ENCODE results near the gene AAGAB.
"Not testable (repeated sequence)": the region's sequence is repeated elsewhere in the genome, so short reads cannot be mapped to it uniquely, and the experiment has no call there.

AAGAB gene

GRCh38 chr15:67254238-67255175, at the start of gene AAGAB, which contains the start of gene IQCH:
AAGAB (minus strand) TSS chr15:67254661; CDS start chr15:67254631, 30 bp downstream.
IQCH (plus strand) TSS chr15:67254786; CDS start chr15:67254897, 111 bp downstream.
- peak; percentile 97 for DNase-seq

- DNase-seq: peak; percentile 27
These were observed 49.3 kb upstream of the AAGAB start for GRCh38 chr15:67303490-67304363.

- no peak for DNase-seq
These were observed 46.0 kb upstream of the AAGAB start for GRCh38 chr15:67300266-67301025.

DNA sequence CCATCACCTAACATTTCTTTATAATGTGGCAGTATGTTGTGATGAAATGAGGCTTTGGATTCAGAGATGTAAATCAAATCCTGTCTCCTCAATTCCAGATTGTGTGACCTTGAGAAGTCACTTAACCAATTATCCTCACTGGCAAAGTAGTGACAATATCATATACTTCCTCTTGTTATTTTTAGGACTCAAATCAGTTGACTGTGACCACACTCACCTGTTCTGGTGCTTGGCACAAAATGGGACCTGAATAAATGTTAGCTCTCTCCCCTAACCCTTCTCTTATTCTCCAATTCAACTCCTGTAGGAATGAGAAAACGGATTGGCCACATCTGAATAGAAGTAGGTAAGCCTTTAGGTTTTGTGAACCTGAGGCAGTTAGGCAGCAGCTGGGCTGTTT, 42.2 kb upstream of the AAGAB start:
- no peak for DNase-seq

DNA sequence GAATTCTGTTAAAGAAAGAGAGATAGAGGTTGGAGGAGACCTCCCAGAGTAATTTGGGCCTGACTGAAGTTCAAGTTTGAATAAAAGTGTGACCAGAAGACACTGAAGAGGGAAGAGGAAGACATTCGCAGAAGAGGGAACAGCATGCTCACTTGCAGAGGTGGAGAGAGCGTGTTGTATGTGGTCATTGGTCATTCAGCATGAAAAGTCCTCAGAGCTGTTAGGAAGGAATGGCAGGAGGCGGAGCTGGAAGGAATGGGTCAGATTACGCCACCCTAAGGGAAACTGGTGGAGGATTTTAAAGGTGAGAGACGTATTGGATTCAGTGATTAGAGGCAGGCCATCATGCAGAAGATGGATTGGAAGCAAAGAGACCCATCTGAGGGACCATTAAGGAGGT, 41.7 kb upstream of the AAGAB start:
- DNase-seq: no peak

GRCh38 chr15:67290319-67290718, 35.9 kb upstream of the AAGAB start:
- DNase-seq: no peak

- not testable (repeated sequence) for DNase-seq
These were observed 31.9 kb upstream of the AAGAB start for GRCh38 chr15:67286400-67286799.

- DNase-seq: not testable (repeated sequence)
These were observed 31.2 kb upstream of the AAGAB start for GRCh38 chr15:67285625-67286024.

DNA sequence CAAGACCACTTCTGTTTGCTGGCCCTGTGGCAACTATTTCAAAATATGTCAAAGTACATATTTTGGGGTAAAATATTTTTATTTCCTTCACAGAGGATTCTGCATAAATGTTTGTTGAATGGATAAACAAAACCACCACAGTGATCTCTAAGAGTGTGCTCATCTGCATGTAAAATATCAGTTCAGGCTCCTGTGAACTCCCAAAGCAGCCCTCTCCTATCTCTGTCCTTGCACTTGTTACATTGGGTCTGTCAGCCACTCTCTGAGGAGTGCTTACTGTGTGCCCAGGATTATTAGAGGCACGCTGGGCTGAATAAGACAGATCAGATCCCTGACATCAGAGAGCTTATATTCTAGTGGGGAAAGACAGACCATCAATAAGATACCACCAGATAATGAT, 27.3 kb upstream of the AAGAB start:
- DNase-seq: no peak

GRCh38 chr15:67280217-67280616, 25.8 kb upstream of the AAGAB start:
- DNase-seq: no peak

- no peak for DNase-seq
These were observed 22.2 kb upstream of the AAGAB start for GRCh38 chr15:67276666-67277065.

- no peak for DNase-seq
These were observed 19.8 kb upstream of the AAGAB start for GRCh38 chr15:67274236-67274635.

DNA sequence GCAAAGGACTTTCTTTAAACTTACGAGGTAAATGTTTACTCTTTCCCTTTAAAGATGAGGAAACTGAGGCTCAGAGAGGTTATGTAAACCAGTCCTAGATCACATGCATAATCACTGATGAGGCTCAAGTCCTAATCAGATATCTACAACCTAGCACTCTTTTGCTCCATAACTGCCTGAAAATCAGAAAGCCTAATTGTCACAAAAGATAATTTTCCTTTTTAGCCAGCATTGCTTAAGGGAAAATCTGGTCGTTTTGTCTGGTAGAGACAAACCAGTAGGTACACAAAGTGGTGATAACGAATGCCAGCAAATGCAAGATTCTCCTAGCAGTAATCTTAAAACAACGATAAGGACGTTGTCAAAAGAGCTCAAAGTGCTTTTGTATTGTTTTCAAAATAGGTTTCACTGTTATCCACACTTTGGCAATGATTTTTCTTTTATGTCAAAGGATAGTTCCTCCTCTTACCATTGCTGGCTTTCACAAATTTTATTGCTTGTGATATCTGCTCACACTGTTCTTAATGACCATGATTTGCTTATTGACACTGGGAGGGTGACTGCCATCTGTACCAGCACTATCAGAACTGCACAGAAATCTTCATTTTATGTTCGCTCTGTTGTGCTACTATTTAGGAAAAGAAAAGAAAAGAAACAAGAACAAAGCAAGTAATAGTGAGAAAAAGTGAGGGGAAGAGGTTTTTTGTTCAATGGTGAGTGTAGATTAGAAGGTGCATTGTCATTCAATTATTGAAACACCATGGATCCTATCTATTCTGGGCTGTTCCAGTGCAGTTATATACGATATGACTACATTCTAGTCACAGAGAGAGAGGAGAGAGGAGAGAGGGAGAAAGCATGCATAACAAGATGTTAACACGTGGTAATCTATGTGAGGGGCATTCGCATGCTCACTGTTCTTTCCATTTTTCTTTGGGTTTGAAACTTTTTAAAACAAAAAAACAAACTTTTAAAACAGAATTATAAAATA, 13.8 kb upstream of the AAGAB start:
- no peak for DNase-seq

GRCh38 chr15:67267440-67267839, 13.0 kb upstream of the AAGAB start:
- no peak for DNase-seq

DNA sequence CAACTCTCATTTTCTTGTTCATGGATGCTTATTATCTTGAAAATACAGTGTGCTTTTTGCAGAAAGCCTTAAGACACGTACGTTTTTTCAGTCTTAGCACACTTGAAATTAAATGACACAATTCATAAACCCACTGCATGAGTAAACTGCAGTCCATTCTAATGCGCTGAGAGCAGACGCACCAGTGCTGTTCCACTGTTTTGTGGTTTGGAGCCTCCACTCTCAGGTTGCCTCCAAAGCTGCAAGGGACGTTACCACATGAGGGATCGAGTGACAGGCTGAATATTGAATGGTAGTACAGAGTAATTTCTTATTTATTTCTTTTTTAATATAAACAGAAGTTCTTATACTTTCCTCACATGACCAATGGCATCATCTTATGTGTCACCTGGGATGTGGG, 12.4 kb upstream of the AAGAB start:
- no peak for DNase-seq

- no peak for DNase-seq
These were observed 5.3 kb upstream of the AAGAB start for GRCh38 chr15:67259806-67260205.

GRCh38 chr15:67259379-67259778, 4.9 kb upstream of the AAGAB start:
- DNase-seq: no peak

GRCh38 chr15:67258412-67258811, 4.0 kb upstream of the AAGAB start:
- not testable (repeated sequence) for DNase-seq

DNA sequence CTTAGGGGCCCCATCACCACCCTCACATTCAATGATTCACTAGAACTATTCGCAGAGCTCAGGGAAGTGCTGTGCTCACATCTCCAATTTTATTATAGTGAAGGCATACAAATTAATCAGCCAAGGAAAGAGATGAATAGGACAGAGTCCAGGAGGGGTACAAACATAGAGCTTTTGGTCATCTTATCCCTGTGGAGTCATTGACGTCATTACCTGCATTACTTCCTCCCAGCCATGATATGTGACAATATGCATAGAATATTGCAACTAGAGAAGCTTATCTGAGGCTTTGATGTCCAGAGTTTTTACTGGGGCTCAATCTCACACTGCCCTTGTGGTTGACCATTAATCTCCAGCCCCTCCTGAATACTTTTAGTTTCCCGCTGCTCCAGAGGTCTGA, 1.6 kb upstream of the AAGAB start:
- DNase-seq: no peak

DNA sequence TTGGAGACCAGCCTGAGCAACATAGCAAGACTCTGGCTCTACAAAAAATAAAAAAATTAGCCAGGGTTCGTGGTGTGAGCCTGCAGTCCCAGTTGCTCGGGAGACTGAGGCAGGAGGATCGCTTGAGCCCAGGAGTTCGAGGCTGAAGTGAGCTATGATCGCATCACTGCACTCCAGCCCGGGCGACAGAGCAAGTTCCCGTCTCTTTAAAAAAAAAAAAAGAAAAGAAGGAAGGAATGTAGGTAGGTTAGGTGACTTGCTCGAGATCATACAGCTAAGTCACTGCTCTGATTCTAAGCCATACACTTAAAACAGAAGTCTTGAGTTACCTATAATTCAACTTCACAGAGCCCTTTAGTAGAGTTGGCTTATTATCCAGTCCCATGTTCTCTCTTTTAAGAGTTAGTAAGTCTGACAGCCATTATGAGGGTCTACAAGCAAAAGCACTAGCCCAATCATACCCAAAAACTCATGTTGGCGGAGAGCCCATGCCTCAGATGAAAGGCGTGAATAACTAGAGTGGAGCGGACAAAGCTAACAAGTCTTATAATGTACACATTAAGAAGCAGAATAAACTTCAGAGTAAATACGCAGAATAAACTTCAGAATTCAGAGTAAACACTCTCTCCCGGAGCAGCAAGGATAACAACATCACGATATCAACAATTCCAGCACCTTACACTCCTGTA, 768 bp downstream of the AAGAB start:
- DNase-seq: no peak

DNA sequence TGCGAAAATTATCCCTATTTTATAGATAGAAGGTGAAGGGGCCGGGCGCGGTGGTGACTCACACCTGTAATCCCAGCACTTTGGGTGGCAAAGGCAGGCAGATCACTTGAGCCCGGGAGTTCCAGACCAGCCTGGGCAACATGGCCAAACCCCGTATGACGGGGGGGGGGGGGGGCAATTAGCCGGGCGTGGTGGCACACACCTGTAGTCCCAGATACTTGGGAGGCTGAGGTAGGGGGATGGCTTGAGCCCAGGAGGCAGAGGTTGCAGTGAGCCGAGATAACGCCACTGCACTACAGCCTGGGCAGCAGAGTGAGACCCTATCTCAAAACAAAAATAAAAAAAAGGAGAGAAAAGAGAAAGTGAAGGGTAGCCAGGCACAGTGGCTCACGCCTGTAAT, 1.4 kb downstream of the AAGAB start:
- no peak for DNase-seq

Data from stimulated activated CD4-positive, alpha-beta T cell treated with anti-CD3 and anti-CD28 coated beads, Interleukin-4, amount 100 ng/mL, for 24 hours (primary cell).